Memory B cell (primary cell): ENCODE measurements around the gene CAPN1.

Experiments used
- ATAC-seq: fragments of 150-1000 bp; cut with Tn5 transposase; 2 replicates; pipeline ENCODE4 v1.10.0; 2021; ENCODE audit warnings: low read depth, mild to moderate bottlenecking, moderate library complexity
- DNase-seq, 2 donors: peaks; one replicate each; pipeline ENCODE4 v3.0.0; 2022; ENCODE audit warnings: low spot score in 2 of 2
- H3K27ac Mint-ChIP-seq: one replicate; pipeline ENCODE4 v1.8.0; 2022; ENCODE audit warnings: mild to moderate bottlenecking, moderate library complexity, mixed read lengths
- H3K27me3 Mint-ChIP-seq: one replicate; pipeline ENCODE4 v1.8.0; 2022; ENCODE audit warnings: mixed read lengths
- H3K36me3 Mint-ChIP-seq: one replicate; pipeline ENCODE4 v1.8.0; 2022; ENCODE audit warnings: mild to moderate bottlenecking, mixed read lengths
- H3K4me1 Mint-ChIP-seq: one replicate; pipeline ENCODE4 v1.8.0; 2022; ENCODE audit warnings: mixed read lengths
- H3K4me3 Mint-ChIP-seq: one replicate; pipeline ENCODE4 v1.8.0; 2022; ENCODE audit warnings: mild to moderate bottlenecking, moderate library complexity, mixed read lengths
- H3K9me3 Mint-ChIP-seq: one replicate; pipeline ENCODE4 v1.8.0; 2022; ENCODE audit warnings: mixed read lengths

The CAPN1 gene

DNA sequence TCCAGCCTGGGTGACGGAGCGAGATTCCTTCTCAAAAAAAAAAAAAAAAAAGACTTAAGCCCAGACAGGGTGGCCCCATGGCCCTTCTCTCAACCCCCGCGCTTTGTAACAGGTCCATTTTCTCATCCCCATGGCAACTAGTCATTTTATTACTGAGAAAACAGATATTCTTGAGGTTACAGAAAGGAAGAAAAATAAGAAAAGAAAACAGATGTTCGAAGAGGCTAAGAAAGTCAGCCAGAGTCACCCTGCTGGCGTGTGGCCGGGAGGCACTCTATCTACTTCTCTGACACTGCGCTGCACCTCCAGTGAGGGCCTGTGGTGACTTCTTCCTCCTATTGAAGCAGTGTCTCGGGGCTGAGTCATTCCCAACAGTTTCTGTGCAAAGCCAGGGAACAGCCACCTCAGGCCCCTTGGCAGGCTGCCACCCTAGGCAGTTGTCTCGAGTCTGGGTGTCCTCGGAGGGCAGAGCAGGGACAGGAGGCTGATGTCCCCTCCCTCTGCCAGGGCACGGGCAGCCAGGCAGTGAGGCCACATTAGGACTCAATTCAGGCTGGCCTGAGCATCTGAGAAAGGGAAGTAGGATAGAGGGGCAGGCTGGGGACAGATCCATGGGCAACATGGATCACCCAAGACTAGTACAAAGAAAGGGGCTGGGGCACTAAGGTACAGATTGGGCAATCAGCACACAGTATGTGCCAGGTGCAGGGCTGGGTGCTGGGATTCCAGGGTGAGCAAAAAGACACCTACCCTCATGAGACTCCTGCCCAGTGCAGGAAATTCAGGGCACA is 31.0 kb upstream of the CAPN1 start:
- Mint-ChIP-seq H3K4me1 (peaks cover 19% of the 10 kb centered on the region), H3K36me3 (no peaks in the 10 kb centered on the region), H3K9me3 (no peaks in the 10 kb centered on the region), H3K4me3 (no peak overlapping the region), H3K27me3 (no peaks in the 10 kb centered on the region), H3K27ac (no peak overlapping the region)
- ATAC-seq = no peak
- DNase-seq = no peak

DNA sequence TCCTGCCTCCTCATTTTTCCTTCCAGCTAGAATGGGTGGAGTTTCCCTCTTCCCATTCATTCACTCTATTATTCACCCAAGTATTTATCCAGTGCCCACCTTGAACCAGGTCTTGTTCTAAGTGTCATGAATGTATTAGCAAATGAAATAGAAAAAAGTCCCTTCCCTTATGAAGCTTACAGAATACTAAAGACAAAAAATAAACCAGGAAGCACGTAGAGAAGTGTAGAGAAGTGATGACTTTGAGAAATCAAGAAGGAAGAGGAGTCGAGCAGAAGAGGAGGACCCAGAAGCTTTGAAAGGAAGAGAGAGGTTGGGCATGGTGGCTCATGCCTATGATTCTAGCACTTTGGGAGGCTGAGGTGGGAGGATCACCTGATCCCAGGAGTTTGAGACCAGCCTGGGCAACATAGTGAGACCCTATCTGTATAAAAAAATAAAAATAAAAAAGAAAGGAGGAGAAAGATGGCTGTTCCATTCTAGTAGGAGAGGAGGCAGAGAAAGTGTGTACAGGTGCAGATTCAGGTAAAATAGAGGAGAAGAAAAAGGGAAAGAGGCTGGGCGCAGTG is 30.3 kb upstream of the CAPN1 start:
- Mint-ChIP-seq H3K4me3 (peak overlapping the region; percentile 15), H3K27ac (no peak overlapping the region), H3K27me3 (no peaks in the 10 kb centered on the region), H3K4me1 (peaks cover 13% of the 10 kb centered on the region), H3K9me3 (no peaks in the 10 kb centered on the region), H3K36me3 (no peaks in the 10 kb centered on the region)
- ATAC-seq (no peak), DNase-seq (no peak)

DNA sequence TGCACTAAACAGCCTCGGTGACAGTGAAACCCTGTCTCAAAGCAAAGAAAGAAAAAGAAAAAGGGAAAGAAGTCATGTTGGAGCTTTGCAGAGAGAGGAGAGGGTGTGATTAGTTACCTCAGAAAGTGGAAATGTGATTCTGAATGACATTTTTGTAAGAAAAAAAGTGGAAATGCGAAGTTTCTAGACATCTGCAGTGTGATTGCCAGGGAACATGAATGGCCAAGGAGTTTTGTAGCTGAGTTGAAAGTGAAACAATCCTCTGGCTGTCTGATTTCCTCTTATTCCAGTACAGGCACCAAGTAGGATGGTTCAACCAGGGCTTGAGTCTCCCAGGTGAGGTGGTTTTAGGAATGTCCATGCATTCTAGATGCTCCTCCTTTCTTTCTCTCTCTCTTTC is 29.6 kb upstream of the CAPN1 start:
- no peak for DNase-seq
- no peaks in the 10 kb centered on the region for H3K27me3 Mint-ChIP-seq
- no peak overlapping the region for H3K27ac Mint-ChIP-seq
- no peaks in the 10 kb centered on the region for H3K36me3 Mint-ChIP-seq
- H3K4me1 Mint-ChIP-seq = peaks cover 11% of the 10 kb centered on the region
- no peaks in the 10 kb centered on the region for H3K9me3 Mint-ChIP-seq
- peak overlapping the region; percentile 38 for H3K4me3 Mint-ChIP-seq
- peak; percentile 56 for ATAC-seq

DNA sequence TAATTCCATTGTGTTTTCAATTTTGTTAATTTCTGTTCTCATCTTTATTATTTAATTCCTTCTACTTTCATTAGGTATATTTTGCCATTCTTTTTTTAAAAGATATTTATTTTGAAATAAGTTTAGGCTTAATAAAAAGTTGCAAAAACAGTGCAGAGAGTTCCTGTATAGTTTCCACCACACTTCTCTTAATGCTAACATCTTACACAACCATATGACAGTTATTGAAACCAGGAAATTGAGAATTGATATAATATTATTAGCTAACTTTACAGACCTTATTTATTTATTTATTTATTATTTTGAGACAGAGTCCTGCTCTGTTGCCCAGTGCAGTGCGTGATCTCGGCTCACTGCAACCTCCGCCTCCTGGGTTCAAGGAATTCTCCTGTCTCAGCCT is 25.5 kb upstream of the CAPN1 start:
- Mint-ChIP-seq H3K4me1 (peaks cover 12% of the 10 kb centered on the region), H3K9me3 (no peaks in the 10 kb centered on the region), H3K27ac (no peak overlapping the region), H3K27me3 (no peaks in the 10 kb centered on the region), H3K36me3 (no peaks in the 10 kb centered on the region), H3K4me3 (no peak overlapping the region)
- ATAC-seq = no peak
- no peak for DNase-seq

DNA sequence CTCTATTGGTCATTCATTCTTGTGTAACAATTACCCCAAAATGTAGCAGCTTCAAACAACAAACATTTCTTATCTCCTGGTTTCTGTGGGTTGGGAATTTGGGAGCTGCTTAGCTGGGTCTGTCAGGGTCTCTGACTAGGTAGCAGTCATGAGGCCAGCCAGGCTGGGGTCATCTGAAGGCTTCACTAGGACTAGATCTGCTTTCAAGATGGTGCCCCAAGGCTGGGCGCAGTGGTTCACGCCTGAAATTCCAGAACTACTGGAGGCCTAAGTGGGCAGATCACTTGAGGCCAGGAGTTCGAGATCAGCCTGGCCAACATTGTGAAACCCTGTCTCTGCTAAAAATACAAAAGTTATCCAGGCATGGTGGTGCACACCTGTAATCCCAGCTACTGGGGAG is 24.8 kb upstream of the CAPN1 start:
- Mint-ChIP-seq H3K27ac (no peak overlapping the region), H3K9me3 (no peaks in the 10 kb centered on the region), H3K4me3 (no peak overlapping the region), H3K4me1 (peaks cover 5% of the 10 kb centered on the region), H3K27me3 (no peaks in the 10 kb centered on the region), H3K36me3 (no peaks in the 10 kb centered on the region)
- no peak for DNase-seq
- ATAC-seq = no peak

DNA sequence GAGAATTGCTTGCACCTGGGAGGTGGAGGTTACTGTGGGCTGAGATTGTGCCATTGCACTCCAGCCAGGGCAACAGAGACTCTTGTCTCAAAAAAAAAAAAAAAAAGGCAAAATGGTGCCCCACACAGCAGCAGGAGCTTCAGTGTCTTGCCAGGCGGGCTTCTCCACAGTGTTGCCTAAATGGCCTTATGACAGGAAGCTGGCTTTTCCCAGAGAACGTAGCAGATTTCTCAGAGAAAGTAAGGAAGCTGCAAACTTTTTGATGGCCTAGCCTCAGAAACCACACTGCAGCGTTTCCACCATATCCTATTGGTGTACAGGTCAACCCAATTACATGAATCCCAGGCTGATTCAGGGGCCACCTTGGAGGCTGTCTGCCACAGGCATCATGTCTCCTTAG is 24.4 kb upstream of the CAPN1 start:
- Mint-ChIP-seq H3K36me3 (no peaks in the 10 kb centered on the region), H3K4me1 (peaks cover 3% of the 10 kb centered on the region), H3K4me3 (no peak overlapping the region), H3K9me3 (no peaks in the 10 kb centered on the region), H3K27me3 (no peaks in the 10 kb centered on the region), H3K27ac (no peak overlapping the region)
- DNase-seq (no peak), ATAC-seq (no peak)

DNA sequence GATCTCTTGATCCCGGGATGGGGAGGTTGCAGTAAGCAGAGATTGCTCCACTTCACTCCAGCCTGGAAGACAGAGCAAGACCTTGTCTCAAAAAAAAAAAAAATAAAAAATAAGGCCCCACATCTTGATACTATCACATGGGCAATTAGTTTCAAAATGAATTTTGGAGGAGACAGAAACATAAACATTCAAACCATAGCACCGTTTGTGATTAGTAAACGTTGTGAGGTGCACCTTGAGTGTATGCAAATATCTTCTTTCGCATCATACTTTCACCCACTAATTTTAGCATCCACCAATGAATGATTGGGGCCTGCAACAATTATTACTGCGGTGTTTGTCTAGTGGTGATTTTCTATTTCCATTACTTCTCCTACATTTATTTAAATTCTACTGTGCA is 22.7 kb upstream of the CAPN1 start:
- ATAC-seq (peak; percentile 66), DNase-seq (no peak)
- no peak overlapping the region for H3K4me3 Mint-ChIP-seq

DNA sequence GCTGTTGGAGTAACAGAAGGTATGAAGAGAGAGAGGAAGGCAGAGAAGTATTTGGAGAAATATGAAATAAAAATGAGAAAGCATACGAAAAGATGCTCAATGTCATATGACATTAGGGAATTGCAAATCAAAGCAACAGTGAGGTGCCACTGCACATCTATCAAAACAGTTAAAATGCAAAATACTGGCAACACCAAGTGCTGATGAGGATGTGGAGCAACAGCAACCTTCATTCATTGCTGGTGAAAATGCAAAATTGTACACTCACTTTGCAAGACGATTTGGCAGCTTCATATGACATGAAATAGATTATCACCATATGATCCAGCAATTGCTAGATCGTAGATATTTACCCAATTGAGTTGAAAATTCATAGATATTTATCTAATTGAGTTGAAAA is 21.1 kb upstream of the CAPN1 start:
- H3K36me3 Mint-ChIP-seq = no peaks in the 10 kb centered on the region
- DNase-seq (no peak), ATAC-seq (no peak)
- H3K4me1 Mint-ChIP-seq = peaks cover 3% of the 10 kb centered on the region
- no peak overlapping the region for H3K27ac Mint-ChIP-seq
- no peak overlapping the region for H3K4me3 Mint-ChIP-seq
- H3K9me3 Mint-ChIP-seq = no peaks in the 10 kb centered on the region
- H3K27me3 Mint-ChIP-seq = no peaks in the 10 kb centered on the region

More for the DNA sequence above, 22.7 kb upstream of the CAPN1 start:
- Mint-ChIP-seq H3K27ac (no peak overlapping the region), H3K9me3 (no peaks in the 10 kb centered on the region), H3K4me1 (peaks cover 3% of the 10 kb centered on the region), H3K27me3 (no peaks in the 10 kb centered on the region), H3K36me3 (no peaks in the 10 kb centered on the region)

DNA sequence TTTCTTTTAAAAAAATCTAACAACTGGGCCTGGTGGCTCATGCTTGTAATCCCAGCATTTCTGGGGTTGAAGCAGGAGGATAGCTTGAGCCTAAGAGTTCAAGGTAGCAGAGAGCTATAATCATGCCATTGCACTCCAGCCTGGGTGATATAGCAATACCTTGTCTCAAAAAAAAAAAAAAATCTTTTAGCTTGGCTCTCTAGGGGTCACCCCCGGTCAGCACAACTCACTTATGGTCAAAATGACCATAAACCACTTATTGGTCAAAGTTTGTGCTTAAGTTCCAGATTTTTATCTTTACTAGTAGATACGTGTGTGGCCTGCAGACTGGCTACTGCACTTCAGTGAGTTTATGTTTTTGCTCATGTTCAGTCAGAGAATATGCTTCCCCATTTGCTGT is 18.0 kb upstream of the CAPN1 start:
- H3K4me3 Mint-ChIP-seq = no peak overlapping the region
- H3K36me3 Mint-ChIP-seq = no peaks in the 10 kb centered on the region
- H3K27me3 Mint-ChIP-seq = no peaks in the 10 kb centered on the region
- no peak for ATAC-seq
- H3K9me3 Mint-ChIP-seq = no peaks in the 10 kb centered on the region
- no peak overlapping the region for H3K27ac Mint-ChIP-seq
- no peak for DNase-seq
- peaks cover 6% of the 10 kb centered on the region for H3K4me1 Mint-ChIP-seq

DNA sequence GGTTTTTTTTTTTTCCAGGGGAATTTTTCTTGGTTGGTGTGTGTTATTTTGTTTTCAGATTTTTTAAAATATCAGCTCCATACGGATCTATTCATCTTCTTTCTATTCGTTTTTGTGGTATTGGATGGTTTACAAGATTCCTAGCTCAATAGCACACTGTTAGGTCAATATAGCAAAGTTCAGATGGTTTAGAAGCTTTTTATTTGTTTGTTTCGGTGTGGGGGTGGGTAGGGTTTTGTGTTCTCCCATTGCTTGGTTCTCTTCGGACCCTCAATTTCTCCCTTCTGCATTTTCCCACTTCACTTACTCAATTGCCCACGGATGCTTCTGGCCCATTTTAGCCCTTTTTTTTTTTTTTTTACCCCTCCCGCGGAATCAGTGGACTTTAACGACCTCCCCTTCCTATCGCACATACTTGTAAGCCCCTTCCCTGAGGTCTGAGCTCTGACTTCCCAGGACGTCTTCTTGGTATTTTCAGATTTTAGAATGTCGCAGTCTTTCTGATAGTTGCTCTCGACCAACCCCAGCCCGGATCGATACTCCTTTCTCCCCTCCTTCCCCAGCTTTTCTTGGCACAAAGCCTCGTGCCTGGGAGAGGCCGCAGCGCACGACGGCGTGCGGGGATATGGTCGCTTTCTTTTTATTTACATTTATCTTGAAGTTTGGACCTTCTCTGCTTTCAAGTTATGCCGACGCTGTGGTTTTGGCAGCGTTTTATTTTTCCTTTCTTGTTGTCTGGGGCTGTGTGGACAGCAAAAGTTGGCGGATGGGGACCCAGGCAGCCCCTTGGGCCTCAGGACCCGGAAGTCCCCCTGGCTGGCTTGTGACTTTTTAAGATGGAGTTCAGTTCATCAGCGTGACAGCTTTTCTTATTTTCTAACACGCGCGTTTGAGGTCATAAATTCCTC is 16.1 kb upstream of the CAPN1 start:
- ATAC-seq = no peak
- no peaks in the 10 kb centered on the region for H3K27me3 Mint-ChIP-seq
- no peak for DNase-seq

DNA sequence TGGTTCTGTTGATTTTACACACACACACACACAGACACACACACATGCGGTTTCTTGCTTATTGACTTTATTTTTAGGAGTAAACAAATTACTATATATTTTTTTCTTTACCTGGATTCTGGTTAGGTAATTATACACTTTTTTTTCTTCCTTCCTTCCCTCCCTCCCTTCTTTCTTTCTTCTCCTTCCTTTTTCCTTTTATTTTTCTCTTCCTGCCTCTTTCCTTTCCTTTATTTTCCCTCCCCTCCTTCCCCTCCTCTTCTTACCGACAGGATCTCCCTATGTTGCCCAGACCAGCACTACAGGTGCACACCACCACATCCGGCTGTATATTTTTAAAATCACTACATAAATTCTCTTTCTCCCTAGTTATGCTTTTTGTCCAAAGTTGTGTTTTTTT is 14.8 kb upstream of the CAPN1 start:
- no peak for DNase-seq
- no peak overlapping the region for H3K4me3 Mint-ChIP-seq
- H3K27me3 Mint-ChIP-seq = no peaks in the 10 kb centered on the region
- no peak overlapping the region for H3K27ac Mint-ChIP-seq
- H3K36me3 Mint-ChIP-seq = no peaks in the 10 kb centered on the region
- peaks cover 8% of the 10 kb centered on the region for H3K4me1 Mint-ChIP-seq
- H3K9me3 Mint-ChIP-seq = no peaks in the 10 kb centered on the region
- ATAC-seq = no peak

More for the DNA sequence above, 16.1 kb upstream of the CAPN1 start:
- H3K9me3 Mint-ChIP-seq = no peaks in the 10 kb centered on the region
- no peak overlapping the region for H3K4me3 Mint-ChIP-seq
- no peaks in the 10 kb centered on the region for H3K36me3 Mint-ChIP-seq
- H3K27ac Mint-ChIP-seq = no peak overlapping the region
- H3K4me1 Mint-ChIP-seq = peaks cover 8% of the 10 kb centered on the region

DNA sequence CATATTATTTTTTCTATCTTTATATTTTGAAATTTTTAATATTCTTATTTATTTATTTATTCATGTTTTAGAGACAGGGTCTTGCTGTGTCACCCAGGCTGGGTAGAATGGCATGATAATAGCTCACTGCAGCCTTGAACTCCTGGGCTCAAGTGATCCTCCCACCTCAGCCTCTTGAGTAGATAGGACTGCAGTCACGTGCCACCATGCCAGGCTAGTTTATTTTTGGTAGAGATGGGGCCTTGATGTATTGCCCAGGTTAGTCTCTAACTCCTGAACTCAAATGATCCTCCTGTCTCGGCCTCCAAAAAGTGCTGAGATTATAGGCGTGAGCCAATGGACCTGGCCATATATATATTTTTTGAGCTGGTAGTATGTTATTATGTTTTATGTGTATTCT is 14.1 kb upstream of the CAPN1 start:
- Mint-ChIP-seq H3K27me3 (no peaks in the 10 kb centered on the region), H3K9me3 (no peaks in the 10 kb centered on the region), H3K4me3 (no peak overlapping the region), H3K27ac (no peak overlapping the region), H3K36me3 (no peaks in the 10 kb centered on the region), H3K4me1 (peaks cover 8% of the 10 kb centered on the region)
- ATAC-seq (no peak), DNase-seq (no peak)

DNA sequence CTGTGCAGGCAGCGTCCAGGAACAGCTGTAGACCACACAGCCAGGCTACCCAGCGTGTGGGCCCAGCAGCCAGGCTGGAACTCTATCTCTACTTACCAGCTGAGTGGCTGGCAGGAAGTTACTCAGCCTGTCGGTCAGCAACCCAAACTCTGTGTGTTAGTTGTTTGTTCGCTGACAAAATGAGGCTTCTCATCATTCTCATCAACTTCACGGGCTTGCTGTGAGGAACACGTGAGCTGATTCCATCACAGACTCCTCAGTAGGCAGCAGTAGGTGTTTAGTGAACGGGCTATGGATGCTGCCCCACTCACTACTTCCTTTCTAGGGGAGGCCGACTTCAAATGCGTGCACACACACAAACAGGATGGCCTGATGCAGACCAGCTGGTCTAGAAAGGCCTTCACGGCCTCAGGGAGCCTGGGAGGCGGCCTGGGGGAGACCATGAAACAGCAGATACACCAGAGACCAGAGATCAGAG is 12.5 kb upstream of the CAPN1 start:
- peaks cover 8% of the 10 kb centered on the region for H3K4me1 Mint-ChIP-seq
- DNase-seq (no peak), ATAC-seq (peak; percentile 47)
- H3K9me3 Mint-ChIP-seq = no peaks in the 10 kb centered on the region
- peak overlapping the region; percentile 32 for H3K27ac Mint-ChIP-seq
- no peaks in the 10 kb centered on the region for H3K27me3 Mint-ChIP-seq
- H3K36me3 Mint-ChIP-seq = no peaks in the 10 kb centered on the region
- no peak overlapping the region for H3K4me3 Mint-ChIP-seq

DNA sequence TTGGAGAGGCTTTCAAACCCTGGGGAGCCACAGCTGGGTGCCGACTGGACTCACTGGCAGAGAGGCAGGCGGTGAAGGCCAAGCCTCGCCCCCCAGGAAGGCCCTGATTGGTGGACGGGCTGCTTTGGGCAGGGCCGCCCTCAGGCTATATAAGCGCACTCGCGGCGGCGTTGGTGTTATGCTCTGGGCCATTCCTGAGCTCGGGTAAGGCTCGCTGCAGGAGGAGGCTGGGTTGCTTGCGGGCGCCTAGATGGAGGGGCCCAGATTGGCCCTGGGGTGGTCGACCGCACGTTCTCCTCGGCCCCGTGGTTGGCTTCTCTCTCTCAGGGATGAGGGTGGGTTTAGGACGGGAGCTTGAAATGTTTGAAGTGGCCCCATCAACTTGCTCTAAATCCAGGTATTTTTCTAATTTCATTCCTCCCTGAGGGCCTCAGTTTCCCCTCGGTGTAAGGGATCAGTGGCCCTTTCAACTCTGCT is 11.6 kb upstream of the CAPN1 start, which contains the start of gene SPDYC:
Gene SPDYC, plus strand, starts transcription at position 176 of the 477 bp plus-strand sequence. CDS start 1,125 bp downstream, outside the sequence.
- no peak for DNase-seq
- H3K27me3 Mint-ChIP-seq = no peaks in the 10 kb centered on the region
- no peak within 1 kb of the TSS for H3K4me3 Mint-ChIP-seq
- no peak for ATAC-seq
- peaks cover 8% of the 10 kb centered on the region for H3K4me1 Mint-ChIP-seq
- no peaks in the 10 kb centered on the region for H3K9me3 Mint-ChIP-seq
- H3K36me3 Mint-ChIP-seq = no peaks in the 10 kb centered on the region
- peak within 1 kb of the TSS; percentile 32 for H3K27ac Mint-ChIP-seq
